GM19023 (cell line): Measurements from ENCODE around the gene TMEM222.
"Not testable (repeated sequence)": the region's sequence is repeated elsewhere in the genome, so short reads cannot be mapped to it uniquely, and the experiment has no call there.

Source experiments
- ATAC-seq: cut with Tn5 transposase; IDR thresholded peaks from one replicate; pipeline ENCODE4 v1.9.1; 2021; ENCODE audit warnings: mild to moderate bottlenecking, moderate library complexity; ENCODE audit not compliant: unreplicated experiment

TMEM222 gene

DNA sequence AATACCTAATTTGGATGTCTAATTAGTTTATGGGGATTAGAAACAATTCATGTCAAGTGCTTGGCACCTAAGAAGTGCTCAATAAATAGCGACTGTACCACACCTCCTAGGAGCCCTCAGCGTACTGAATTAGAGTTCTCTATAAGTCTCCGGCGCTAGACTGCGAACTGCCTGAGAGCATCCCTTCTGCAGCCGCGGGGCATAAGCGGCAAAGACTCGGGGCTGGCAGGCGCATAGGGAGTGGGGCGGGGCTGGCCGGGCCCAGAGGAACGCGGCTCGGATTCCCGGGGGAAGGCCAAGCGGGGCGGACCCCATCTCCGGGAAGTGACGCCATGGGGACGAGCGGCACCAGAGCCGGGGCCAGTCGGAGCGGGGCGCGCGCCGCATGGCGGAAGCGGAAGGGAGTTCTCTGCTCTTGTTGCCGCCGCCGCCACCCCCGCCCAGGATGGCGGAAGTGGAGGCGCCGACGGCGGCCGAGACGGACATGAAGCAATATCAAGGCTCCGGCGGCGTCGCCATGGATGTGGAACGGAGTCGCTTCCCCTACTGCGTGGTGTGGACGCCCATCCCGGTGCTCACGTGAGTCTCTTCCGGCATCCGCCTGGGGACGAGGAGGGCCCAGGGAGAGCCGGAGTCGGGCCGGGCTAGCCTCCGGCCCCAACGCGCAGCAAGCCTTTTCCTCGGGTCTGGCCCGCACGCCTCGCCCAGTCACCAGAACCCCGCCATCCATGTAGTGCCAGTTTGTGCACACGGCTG is at the start of gene TMEM222:
Gene TMEM222, plus strand, starts transcription at position 351 of the 756 bp plus-strand sequence. Its CDS starts 35 bp downstream, at position 386.
- peak; percentile 91 for ATAC-seq

- ATAC-seq: no peak
Observed at GRCh38 chr1:27274204-27274603, 47.8 kb upstream of the TMEM222 start.

- no peak for ATAC-seq
Observed at GRCh38 chr1:27275696-27276095, 46.3 kb upstream of the TMEM222 start.

GRCh38 chr1:27284425-27285273 is 37.3 kb upstream of the TMEM222 start:
- no peak for ATAC-seq

- no peak for ATAC-seq
Observed at GRCh38 chr1:27285274-27285660, 36.7 kb upstream of the TMEM222 start.

- not testable (repeated sequence) for ATAC-seq
Observed at GRCh38 chr1:27285821-27286220, 36.1 kb upstream of the TMEM222 start.

DNA sequence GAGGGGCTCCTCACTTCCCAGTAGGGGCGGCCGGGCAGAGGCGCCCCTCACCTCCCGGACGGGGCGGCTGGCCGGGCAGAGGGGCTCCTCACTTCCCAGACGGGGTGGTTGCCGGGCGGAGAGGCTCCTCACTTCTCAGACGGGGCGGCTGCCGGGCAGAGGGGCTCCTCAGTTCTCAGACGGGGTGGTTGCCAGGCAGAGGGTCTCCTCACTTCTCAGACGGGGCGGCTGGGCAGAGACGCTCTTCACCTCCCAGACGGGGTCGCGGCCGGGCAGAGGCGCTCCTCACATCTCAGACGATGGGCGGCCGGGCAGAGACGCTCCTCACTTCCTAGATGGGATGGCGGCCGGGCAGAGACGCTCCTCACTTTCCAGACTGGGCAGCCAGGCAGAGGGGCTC is 32.8 kb upstream of the TMEM222 start:
- not testable (repeated sequence) for ATAC-seq

- no peak for ATAC-seq
Observed at GRCh38 chr1:27290581-27290980, 31.4 kb upstream of the TMEM222 start.

DNA sequence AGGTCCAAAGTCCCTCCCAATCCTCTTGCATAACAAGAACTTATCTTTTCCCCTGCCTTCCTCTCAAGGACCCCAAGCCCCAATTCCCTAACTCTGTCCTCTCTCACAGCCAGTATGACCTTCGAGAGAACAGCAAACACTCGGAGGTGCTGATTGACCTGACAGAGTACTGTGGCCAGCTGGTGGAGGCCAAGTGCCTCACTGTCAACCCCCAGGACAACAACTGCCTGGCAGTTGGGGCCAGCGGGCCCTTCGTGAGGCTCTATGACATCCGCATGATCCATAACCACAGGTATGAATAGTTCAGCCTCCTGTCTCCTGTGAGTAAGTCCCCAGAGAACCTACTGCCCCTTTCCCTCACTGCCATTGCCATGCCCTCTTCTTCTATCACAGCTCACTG is 29.9 kb upstream of the TMEM222 start:
- ATAC-seq: no peak

DNA sequence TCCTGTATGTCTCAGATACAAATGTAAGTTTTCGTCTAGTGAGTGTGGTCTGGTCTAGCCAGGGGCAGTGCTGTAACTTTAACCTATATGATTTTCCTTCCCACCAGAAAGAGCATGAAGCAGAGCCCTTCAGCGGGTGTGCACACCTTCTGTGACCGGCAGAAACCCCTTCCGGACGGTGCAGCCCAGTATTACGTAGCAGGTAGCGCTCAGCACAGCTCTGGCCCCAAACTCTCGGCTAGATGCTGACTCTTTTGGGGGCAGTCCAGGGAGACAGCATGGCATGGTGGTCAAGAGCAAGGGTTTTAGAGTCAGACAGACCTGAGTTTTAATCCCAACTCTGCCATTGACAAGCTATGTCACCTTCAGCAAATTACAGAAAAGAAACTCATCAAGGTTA is 28.0 kb upstream of the TMEM222 start:
- no peak for ATAC-seq

GRCh38 chr1:27296773-27297291 is 25.1 kb upstream of the TMEM222 start:
- no peak for ATAC-seq

DNA sequence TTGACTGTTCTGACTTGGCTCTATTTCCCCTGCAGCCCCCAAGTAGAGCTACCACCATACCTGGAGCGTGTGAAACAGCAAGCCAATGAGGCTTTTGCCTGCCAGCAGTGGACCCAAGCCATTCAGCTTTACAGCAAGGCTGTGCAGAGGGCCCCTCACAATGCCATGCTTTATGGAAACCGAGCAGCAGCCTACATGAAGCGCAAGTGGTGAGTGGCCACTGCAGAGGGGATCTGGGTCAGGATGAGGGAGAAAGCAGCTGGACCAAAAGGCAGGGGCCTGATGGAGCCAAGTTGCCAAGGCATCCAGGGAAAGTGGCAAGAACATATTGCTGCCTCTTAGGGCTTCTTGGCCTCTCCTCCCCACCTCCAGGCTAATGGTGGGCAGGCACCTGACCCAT is 24.1 kb upstream of the TMEM222 start:
- ATAC-seq: no peak

- ATAC-seq: no peak
Observed at GRCh38 chr1:27298632-27299384, 23.2 kb upstream of the TMEM222 start.

GRCh38 chr1:27299385-27300271 is 22.3 kb upstream of the TMEM222 start:
- ATAC-seq: no peak

DNA sequence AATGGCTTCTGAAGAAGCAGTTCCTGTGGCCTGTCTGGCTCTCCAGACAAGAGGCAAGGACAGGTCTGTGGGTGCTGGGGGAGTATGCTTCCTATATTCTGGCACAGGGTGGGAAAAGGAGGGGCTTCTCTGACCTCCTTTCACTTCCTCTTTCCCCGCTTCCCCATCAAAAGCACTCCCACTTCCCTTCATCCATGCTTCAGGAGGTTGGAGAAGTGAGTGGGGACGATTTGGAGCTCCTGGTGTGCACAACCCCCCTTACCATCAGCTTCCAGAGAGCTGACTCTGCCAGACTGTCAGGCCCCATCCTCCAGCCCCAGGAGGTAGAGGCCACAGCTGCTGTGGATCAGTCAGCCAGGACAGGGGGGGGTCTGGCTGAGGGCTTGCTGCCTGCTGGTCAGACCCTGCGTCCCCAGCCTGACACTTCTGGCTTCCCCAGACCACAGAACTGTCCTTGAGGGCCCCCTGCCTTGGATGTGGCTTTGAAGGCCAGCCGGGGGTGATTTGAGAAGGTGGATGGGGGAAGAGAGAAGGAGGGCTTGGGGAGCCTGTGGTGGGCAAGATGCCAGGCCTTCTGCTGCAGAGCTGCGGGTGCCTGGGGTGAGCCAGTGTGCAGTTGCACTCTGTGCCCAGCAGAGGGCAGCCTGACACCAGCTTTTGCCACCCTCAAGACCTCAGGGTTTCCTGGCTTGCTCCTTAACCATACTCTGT is 21.5 kb upstream of the TMEM222 start:
- ATAC-seq: peak; percentile 69

DNA sequence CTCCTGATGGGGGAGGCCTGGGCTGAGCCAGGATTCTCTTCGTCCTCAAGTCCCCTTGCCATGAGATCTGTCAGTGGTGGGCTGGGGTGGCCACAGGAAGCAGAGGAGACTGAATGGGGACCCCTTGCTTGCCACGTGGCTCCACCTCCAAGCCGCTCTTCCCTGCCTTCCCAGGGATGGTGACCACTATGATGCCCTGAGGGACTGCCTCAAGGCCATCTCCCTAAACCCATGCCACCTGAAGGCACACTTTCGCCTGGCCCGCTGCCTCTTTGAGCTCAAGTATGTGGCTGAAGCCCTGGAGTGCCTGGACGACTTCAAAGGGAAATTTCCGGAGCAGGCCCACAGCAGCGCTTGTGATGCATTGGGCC is 20.9 kb upstream of the TMEM222 start:
- ATAC-seq: no peak

DNA sequence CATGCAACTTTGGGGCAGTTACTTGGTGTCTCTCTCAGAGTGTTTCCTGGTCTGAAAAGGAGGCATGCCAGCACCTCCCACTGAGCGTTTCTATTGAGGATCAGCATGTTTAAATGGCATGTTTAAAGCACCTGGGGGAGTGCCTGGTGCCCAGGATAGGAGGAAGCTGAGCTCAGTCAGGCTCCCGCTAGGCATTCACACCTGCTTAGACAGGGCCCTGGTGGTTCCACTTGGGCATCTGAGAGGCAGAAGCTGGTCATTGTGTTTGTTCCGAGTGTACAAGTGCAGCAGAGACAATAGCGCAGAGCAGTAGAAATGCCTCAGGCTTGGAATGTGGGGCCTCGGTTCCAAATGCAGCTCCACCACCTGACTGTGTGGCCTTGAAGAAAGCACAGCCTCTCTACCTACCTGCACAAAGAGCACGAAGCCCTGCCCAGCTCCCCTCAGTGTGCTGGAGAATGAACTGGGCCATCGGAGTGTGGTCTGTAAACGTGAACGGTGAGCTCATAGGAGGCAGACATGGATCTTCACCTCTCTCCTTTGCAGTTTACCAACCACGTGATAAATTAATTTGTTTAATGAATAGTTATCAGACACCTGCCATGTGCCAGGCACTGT is 20.3 kb upstream of the TMEM222 start:
- ATAC-seq: no peak

- ATAC-seq: no peak
Observed at GRCh38 chr1:27302612-27303011, 19.4 kb upstream of the TMEM222 start.

- ATAC-seq: no peak
Observed at GRCh38 chr1:27303509-27303908, 18.5 kb upstream of the TMEM222 start.
